SK-N-MC (cell line): ENCODE results near the gene GRAMD1C.

Experiments used
- DNase-seq: peaks from one replicate; pipeline ENCODE4 v3.0.0-alpha.2; 2011; ENCODE audit warnings: low read depth, low spot score
- H3K27ac ChIP-seq: fragments of 200-600 bp; sonication (generic); 2 replicates; pipeline ENCODE4 v1.5.1; 2016; ENCODE audit warnings: mixed run types
- H3K36me3 ChIP-seq: fragments of 200-600 bp; sonication (generic); 2 replicates; pipeline ENCODE4 v1.6.1; 2017; ENCODE audit warnings: antibody characterized with exemption, low read length, mixed read lengths; ENCODE audit not compliant: insufficient read depth
- H3K4me3 ChIP-seq: fragments of 200-600 bp; sonication (generic); 2 replicates; pipeline ENCODE4 v1.5.1; 2016
- H3K9ac ChIP-seq: fragments of 200-600 bp; sonication (generic); 2 replicates; pipeline ENCODE4 v1.8.0; 2017; ENCODE audit warnings: mixed run types, mixed read lengths; ENCODE audit not compliant: insufficient read length
- H3K9me3 ChIP-seq: fragments of 200-600 bp; sonication (generic); 2 replicates; pipeline ENCODE4 v1.6.1; 2017; ENCODE audit warnings: low read depth, mild to moderate bottlenecking, antibody characterized with exemption, low read length, moderate library complexity, mixed read lengths
- EZH2 ChIP-seq: fragments of 200-600 bp; sonication (generic); IDR thresholded peaks from one replicate; pipeline ENCODE4 v1.6.1; 2017; ENCODE audit warnings: antibody characterized with exemption
- FOXP2 ChIP-seq: optimal IDR thresholded peaks from 2 replicates; pipeline ENCODE3; 2011; ENCODE audit warnings: mild to moderate bottlenecking, moderate library complexity; ENCODE audit not compliant: insufficient read depth; ENCODE audit errors: extremely low read length, control extremely low read depth
- POLR2AphosphoS5 ChIP-seq: IDR thresholded peaks from 2 replicates; pipeline ENCODE4 v1.6.1; 2012; ENCODE audit warnings: mild to moderate bottlenecking, low read depth, low read length, borderline replicate concordance

The GRAMD1C gene

GRCh38 chr3:113838631-113839209 lies at the start of gene GRAMD1C:
Gene GRAMD1C (plus strand): TSS chr3:113838788. CDS start chr3:113838910, 122 bp downstream.
- TF ChIP-seq EZH2 (no peak), POLR2AphosphoS5 (no peak), FOXP2 (no peak)
- no peak within 1 kb of the TSS for H3K27ac ChIP-seq
- peak within 1 kb of the TSS; percentile 92 for H3K4me3 ChIP-seq
- H3K9ac ChIP-seq = peak within 1 kb of the TSS; percentile 41
- no peaks in the 10 kb centered on the region for H3K9me3 ChIP-seq
- peak; percentile 50 for DNase-seq
- no peaks in the 10 kb centered on the region for H3K36me3 ChIP-seq

DNA sequence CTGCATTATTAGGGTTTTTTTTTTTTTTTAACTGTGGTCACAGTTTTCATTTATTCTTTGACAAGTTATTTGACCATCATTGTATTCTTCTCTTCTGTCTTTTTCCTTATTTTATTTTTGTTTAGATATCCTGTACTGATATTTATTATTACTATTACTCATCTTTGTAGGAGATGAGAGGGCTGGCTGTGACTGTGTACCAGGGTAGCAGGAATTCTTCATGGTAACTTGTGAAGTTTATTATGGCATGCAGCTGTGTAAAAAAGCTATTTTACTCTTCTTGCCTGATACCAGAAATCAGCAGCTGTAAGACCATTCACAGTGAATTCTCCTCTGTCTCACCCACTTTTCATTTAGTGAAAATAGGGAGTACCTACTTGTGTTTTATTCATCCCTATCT lies 47.2 kb upstream of the GRAMD1C start:
- DNase-seq = no peak
- H3K9ac ChIP-seq = no peak overlapping the region
- no peak overlapping the region for H3K4me3 ChIP-seq
- no peak overlapping the region for H3K27ac ChIP-seq
- H3K36me3 ChIP-seq = peaks cover 11% of the 10 kb centered on the region
- no peak for TF ChIP-seq EZH2
- TF ChIP-seq POLR2AphosphoS5 = no peak
- TF ChIP-seq FOXP2 = no peak
- H3K9me3 ChIP-seq = no peaks in the 10 kb centered on the region

- no peak overlapping the region for H3K9ac ChIP-seq
- peaks cover 16% of the 10 kb centered on the region for H3K36me3 ChIP-seq
- no peak overlapping the region for H3K27ac ChIP-seq
- TF ChIP-seq EZH2 (no peak), POLR2AphosphoS5 (no peak), FOXP2 (no peak)
- H3K9me3 ChIP-seq = no peaks in the 10 kb centered on the region
- no peak for DNase-seq
- H3K4me3 ChIP-seq = no peak overlapping the region
Observed at GRCh38 chr3:113794526-113794925, 44.1 kb upstream of the GRAMD1C start.

GRCh38 chr3:113795693-113796092 lies 42.9 kb upstream of the GRAMD1C start:
- H3K9ac ChIP-seq = no peak overlapping the region
- DNase-seq = no peak
- TF ChIP-seq FOXP2 (no peak), POLR2AphosphoS5 (no peak), EZH2 (no peak)
- no peaks in the 10 kb centered on the region for H3K9me3 ChIP-seq
- no peak overlapping the region for H3K27ac ChIP-seq
- no peak overlapping the region for H3K4me3 ChIP-seq
- H3K36me3 ChIP-seq = peaks cover 15% of the 10 kb centered on the region

GRCh38 chr3:113802795-113803455 lies 35.7 kb upstream of the GRAMD1C start:
- H3K4me3 ChIP-seq = no peak overlapping the region
- H3K9me3 ChIP-seq = no peaks in the 10 kb centered on the region
- no peak for DNase-seq
- peaks cover 35% of the 10 kb centered on the region for H3K36me3 ChIP-seq
- no peak overlapping the region for H3K9ac ChIP-seq
- TF ChIP-seq FOXP2 (no peak), EZH2 (no peak), POLR2AphosphoS5 (no peak)
- H3K27ac ChIP-seq = no peak overlapping the region

GRCh38 chr3:113804661-113805060 lies 33.9 kb upstream of the GRAMD1C start:
- no peaks in the 10 kb centered on the region for H3K9me3 ChIP-seq
- TF ChIP-seq FOXP2 (no peak), EZH2 (no peak), POLR2AphosphoS5 (no peak)
- H3K36me3 ChIP-seq = peaks cover 31% of the 10 kb centered on the region
- H3K4me3 ChIP-seq = no peak overlapping the region
- no peak overlapping the region for H3K9ac ChIP-seq
- H3K27ac ChIP-seq = no peak overlapping the region
- DNase-seq = no peak

DNA sequence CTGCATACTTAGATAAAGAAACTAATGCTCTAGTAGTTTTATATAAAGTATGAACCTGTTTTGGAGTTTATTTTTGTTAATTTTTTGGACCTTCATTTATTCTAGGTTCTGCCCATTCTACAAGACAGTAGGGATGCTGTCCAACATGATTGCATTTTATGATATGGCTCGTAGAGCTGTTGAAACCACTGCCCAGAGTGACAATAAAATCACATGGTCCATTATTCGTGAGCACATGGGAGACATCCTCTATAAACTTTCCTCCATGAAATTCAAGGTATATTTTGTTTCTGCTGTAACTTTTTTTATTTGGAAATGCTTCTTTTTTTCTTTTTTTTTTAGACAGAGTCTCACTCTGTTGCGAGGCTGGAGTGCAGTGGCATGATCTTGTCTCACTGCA lies 33.3 kb upstream of the GRAMD1C start:
- H3K36me3 ChIP-seq = peaks cover 28% of the 10 kb centered on the region
- no peak overlapping the region for H3K9ac ChIP-seq
- H3K27ac ChIP-seq = no peak overlapping the region
- H3K4me3 ChIP-seq = no peak overlapping the region
- DNase-seq = no peak
- H3K9me3 ChIP-seq = no peaks in the 10 kb centered on the region
- TF ChIP-seq FOXP2 = no peak

DNA sequence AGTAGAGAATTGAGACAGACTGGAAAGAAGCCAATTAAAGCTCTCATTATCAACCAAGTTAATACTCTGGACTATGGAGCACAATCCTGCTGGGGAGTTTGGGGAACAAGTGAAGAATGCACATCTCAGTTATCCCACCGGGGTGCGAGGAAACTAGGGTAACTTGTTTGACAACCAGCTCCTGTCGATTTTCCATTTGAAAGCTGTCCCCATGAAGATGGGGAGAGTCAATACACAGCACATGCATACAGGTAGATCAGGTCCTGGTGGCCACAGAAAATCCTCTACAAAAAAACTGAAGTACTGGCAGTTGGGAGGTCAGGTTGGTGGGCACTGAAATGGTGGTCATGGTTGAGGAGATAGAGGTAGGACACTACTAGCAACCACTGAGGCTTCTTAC lies 25.7 kb upstream of the GRAMD1C start:
- H3K36me3 ChIP-seq = 0 out of 2 replicates have a peak, but pooled peaks cover 6% of the 10 kb centered on the region
- no peak for DNase-seq
- no peak overlapping the region for H3K9ac ChIP-seq
- H3K9me3 ChIP-seq = no peaks in the 10 kb centered on the region
- no peak for TF ChIP-seq EZH2
- no peak for TF ChIP-seq FOXP2
- no peak for TF ChIP-seq POLR2AphosphoS5
- H3K4me3 ChIP-seq = no peak overlapping the region
- no peak overlapping the region for H3K27ac ChIP-seq

DNA sequence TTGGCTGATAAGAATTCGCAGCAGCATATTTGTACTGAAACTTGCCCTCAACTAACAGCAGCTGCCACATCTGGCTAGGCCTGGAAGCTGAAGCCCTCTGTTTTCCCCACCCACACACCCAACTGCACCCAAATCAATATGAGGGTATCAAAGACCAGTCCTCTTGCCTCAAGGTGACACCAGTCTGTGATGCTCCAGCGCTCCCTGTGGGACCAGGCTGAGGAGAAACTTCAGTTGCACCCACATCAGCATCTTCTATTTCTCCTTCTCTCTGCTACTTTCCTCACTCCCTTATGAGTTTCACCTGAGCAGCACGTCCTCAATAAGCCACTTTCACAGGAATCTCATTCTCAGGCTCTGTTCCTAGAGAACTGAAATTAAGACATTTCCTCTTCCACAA lies 18.7 kb upstream of the GRAMD1C start:
- H3K27ac ChIP-seq = no peak overlapping the region
- TF ChIP-seq EZH2 = no peak
- TF ChIP-seq POLR2AphosphoS5 = no peak
- TF ChIP-seq FOXP2 = no peak
- DNase-seq = no peak
- no peaks in the 10 kb centered on the region for H3K36me3 ChIP-seq
- no peak overlapping the region for H3K9ac ChIP-seq
- no peaks in the 10 kb centered on the region for H3K9me3 ChIP-seq
- no peak overlapping the region for H3K4me3 ChIP-seq
